GM13977 (cell line): Measurements from ENCODE around the gene EPHA1.

Source experiments
- DNase-seq: peaks from one replicate; pipeline ENCODE4 v3.0.0; 2012; ENCODE audit warnings: low spot score
- CTCF ChIP-seq: IDR thresholded peaks from 2 replicates; pipeline ENCODE4 v1.5.1; 2012; ENCODE audit warnings: mild to moderate bottlenecking, control low read depth; ENCODE audit not compliant: insufficient read depth; ENCODE audit errors: extremely low read depth, missing control alignments
- in situ Hi-C: fragments of 300-500 bp; cut with MboI; formaldehyde crosslinking; loops from one replicate; pipeline ENCODE4 v1.12.0; 2022; ENCODE audit warnings: low sequenced_read_pairs, low pct_unique_long_range_greater_than_20kb, mixed read lengths, inconsistent platforms; ENCODE audit not compliant: unreplicated experiment

EPHA1 gene

DNA sequence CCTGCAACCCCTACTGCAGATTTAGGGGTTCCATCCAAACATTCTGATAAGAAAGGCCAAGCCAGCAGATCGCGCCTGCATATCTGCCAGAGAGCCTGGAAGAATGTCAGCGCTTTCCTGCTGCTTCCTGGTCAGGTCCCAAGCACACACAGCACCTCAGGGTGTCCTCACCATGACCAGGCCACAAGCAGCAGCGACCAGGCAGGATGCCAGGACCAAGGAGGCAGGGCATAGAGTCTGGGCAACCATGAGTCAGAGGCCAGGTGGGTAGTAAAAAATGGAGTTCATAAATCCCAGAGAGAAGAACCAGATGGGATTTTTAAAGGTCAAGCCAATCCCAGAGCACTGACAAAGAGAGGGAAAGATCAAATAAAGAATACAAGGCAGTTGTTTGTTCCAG lies 40.7 kb downstream of the EPHA1 start:
- TF ChIP-seq CTCF: no peak
- in situ Hi-C loops: no loop called here
- DNase-seq: no peak

- DNase-seq: no peak
- no peak for TF ChIP-seq CTCF
- in situ Hi-C loops: no loop called here
Measured at GRCh38 chr7:143363016-143363937, 45.4 kb downstream of the EPHA1 start.

GRCh38 chr7:143362131-143363015 lies 46.3 kb downstream of the EPHA1 start, which contains the start of gene FAM131B:
Gene FAM131B, minus strand, starts transcription at chr7:143362713. Its CDS starts 110 bp downstream, at chr7:143362603.
- peak; percentile 66 for DNase-seq

DNA sequence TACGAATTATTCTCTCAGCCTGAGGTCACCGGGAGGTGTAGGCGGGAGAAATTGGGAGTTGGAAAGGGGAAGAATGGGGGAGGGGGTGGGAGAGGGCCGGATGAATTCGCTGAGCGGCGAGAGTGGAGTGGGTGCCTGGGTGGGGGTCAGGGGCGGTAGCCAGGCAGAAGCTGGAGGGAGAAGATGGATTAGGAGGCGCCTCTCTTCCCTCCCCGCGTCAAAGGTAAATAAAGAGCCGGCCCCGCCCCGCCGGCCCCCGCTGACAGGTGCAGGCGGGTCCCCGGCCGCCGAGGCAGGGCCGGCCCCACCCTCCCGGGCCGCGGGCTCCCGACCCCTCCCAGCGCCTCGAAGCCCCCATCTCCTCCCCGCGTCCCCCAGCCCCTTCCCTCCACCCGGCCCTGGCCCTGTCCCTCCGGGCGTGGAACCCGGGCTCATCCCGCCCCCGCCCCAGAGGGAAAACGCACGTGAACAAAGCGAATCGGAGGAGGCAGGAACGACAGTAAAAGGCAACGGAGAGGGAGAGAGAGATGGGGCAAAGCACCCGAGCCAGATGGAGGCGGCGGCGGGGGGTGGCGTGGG lies 47.0 kb downstream of the EPHA1 start:
- DNase-seq: peak; percentile 60
- no peak for TF ChIP-seq CTCF
- in situ Hi-C loops: no loop called here

More at GRCh38 chr7:143362131-143363015, 46.3 kb downstream of the EPHA1 start, which contains the start of gene FAM131B:
- in situ Hi-C loops: no loop called here
- TF ChIP-seq CTCF: no peak

- no peak for TF ChIP-seq CTCF
- in situ Hi-C loops: no loop called here
Measured at GRCh38 chr7:143360788-143361551, 47.7 kb downstream of the EPHA1 start.

More at GRCh38 chr7:143360788-143361551, 47.7 kb downstream of the EPHA1 start:
- no peak for DNase-seq
